BE2C (cell line): ENCODE measurements around the gene CHCHD3.
"Not testable (repeated sequence)": the region's sequence is repeated elsewhere in the genome, so short reads cannot be mapped to it uniquely, and the experiment has no call there.

Source experiments
- DNase-seq: peaks from one replicate; pipeline ENCODE4 v3.0.0-alpha.2; 2020
- H3K27me3 ChIP-seq: fragments of 250-450 bp; sonication (Bioruptor Pico); 2 replicates; pipeline ENCODE4 v1.5.1; 2020; ENCODE audit warnings: mild to moderate bottlenecking
- H3K36me3 ChIP-seq: fragments of 250-450 bp; sonication (Bioruptor Pico); 2 replicates; pipeline ENCODE4 v1.5.1; 2020; ENCODE audit warnings: mild to moderate bottlenecking
- H3K4me1 ChIP-seq: fragments of 250-450 bp; sonication (Bioruptor Pico); 2 replicates; pipeline ENCODE4 v1.5.1; 2020
- H3K4me3 ChIP-seq: 2 replicates; pipeline ENCODE4 v1.5.1; 2011; ENCODE audit warnings: low read depth, low read length
- H3K9me3 ChIP-seq: fragments of 250-450 bp; sonication (Bioruptor Pico); 2 replicates; pipeline ENCODE4 v1.5.1; 2020
- CTCF ChIP-seq: IDR thresholded peaks from 2 replicates; pipeline ENCODE4 v1.5.1; 2012; ENCODE audit warnings: mild to moderate bottlenecking, low read depth, low read length

The CHCHD3 gene

GRCh38 chr7:132893560-132893959 lies 188.3 kb downstream of the CHCHD3 start:
- no peaks in the 10 kb centered on the region for H3K27me3 ChIP-seq
- TF ChIP-seq CTCF: no peak
- no peak overlapping the region for H3K4me3 ChIP-seq
- H3K4me1 ChIP-seq: peaks cover 5% of the 10 kb centered on the region; the same call in 1 of the 2 replicates
- H3K36me3 ChIP-seq: peaks cover 14% of the 10 kb centered on the region
- DNase-seq: no peak
- H3K9me3 ChIP-seq: peaks cover 9% of the 10 kb centered on the region; the same call in 1 of the 2 replicates

- not testable (repeated sequence) for H3K9me3 ChIP-seq, H3K27me3 ChIP-seq, H3K4me1 ChIP-seq, H3K4me3 ChIP-seq, DNase-seq
- peaks cover 14% of the 10 kb centered on the region for H3K36me3 ChIP-seq
Measured at GRCh38 chr7:132892744-132893143, 189.1 kb downstream of the CHCHD3 start.

- Histone ChIP-seq H3K4me1 (peaks cover 5% of the 10 kb centered on the region; the same call in 1 of the 2 replicates), H3K9me3 (peaks cover 9% of the 10 kb centered on the region; the same call in 1 of the 2 replicates), H3K36me3 (peaks cover 14% of the 10 kb centered on the region), H3K4me3 (no peak overlapping the region), H3K27me3 (no peaks in the 10 kb centered on the region)
- no peak for TF ChIP-seq CTCF
- DNase-seq: no peak
Measured at GRCh38 chr7:132891554-132891953, 190.3 kb downstream of the CHCHD3 start.

- no peaks in the 10 kb centered on the region for H3K9me3 ChIP-seq
- peaks cover 14% of the 10 kb centered on the region for H3K36me3 ChIP-seq
- H3K27me3 ChIP-seq: no peaks in the 10 kb centered on the region
- no peak for TF ChIP-seq CTCF
- H3K4me1 ChIP-seq: peaks cover 29% of the 10 kb centered on the region
- no peak for DNase-seq
- no peak overlapping the region for H3K4me3 ChIP-seq
Measured at GRCh38 chr7:132882714-132883428, 199.0 kb downstream of the CHCHD3 start.

GRCh38 chr7:132881317-132881716 lies 200.6 kb downstream of the CHCHD3 start:
- Histone ChIP-seq H3K4me3 (no peak overlapping the region), H3K4me1 (peaks cover 43% of the 10 kb centered on the region)
- no peak for DNase-seq

GRCh38 chr7:132879579-132879978 lies 202.3 kb downstream of the CHCHD3 start:
- Histone ChIP-seq H3K27me3 (no peaks in the 10 kb centered on the region), H3K9me3 (no peaks in the 10 kb centered on the region), H3K4me1 (peaks cover 41% of the 10 kb centered on the region), H3K36me3 (peaks cover 4% of the 10 kb centered on the region), H3K4me3 (no peak overlapping the region)
- DNase-seq: no peak
- TF ChIP-seq CTCF: no peak

More at GRCh38 chr7:132881317-132881716, 200.6 kb downstream of the CHCHD3 start:
- Histone ChIP-seq H3K36me3 (peaks cover 14% of the 10 kb centered on the region), H3K27me3 (no peaks in the 10 kb centered on the region), H3K9me3 (no peaks in the 10 kb centered on the region)
- no peak for TF ChIP-seq CTCF
